Neural cell (in vitro differentiated cells): ENCODE data around the gene ARHGAP5. TPM values are rescaled to one million over a fixed set of nuclear protein-coding genes. Genes with fewer than 3 reads are reported as not detected.

ENCODE experiments used
- H2AFZ ChIP-seq: fragments of 200-600, 300-800 bp; sonication (generic), shearing (Covaris generic); 2 replicates; pipeline ENCODE4 v1.6.0; 2014; ENCODE audit warnings: low read depth, mild to moderate bottlenecking, antibody characterized with exemption, low read length, moderate library complexity
- H3F3A ChIP-seq: fragments of 200-600 bp; shearing (Covaris generic); 2 replicates; pipeline ENCODE4 v1.6.1; 2016; ENCODE audit warnings: mild to moderate bottlenecking, moderate library complexity, mixed read lengths, antibody characterized with exemption, low read length; ENCODE audit not compliant: insufficient read depth, poor library complexity, severe bottlenecking
- H3K27ac ChIP-seq: fragments of 200-600, 300-800 bp; sonication (generic), shearing (Covaris generic); 2 replicates; pipeline ENCODE4 v1.5.1; 2014; ENCODE audit warnings: mild to moderate bottlenecking, low read length, moderate library complexity
- H3K27me3 ChIP-seq: fragments of 300-800, 200-600 bp; sonication (generic), shearing (Covaris generic); 2 replicates; pipeline ENCODE4 v1.6.0; 2014; ENCODE audit warnings: mild to moderate bottlenecking, low read depth, low read length, moderate library complexity; ENCODE audit not compliant: insufficient read depth
- H3K36me3 ChIP-seq: fragments of 300-800, 200-600 bp; sonication (generic), shearing (Covaris generic); 2 replicates; pipeline ENCODE4 v1.5.1; 2014; ENCODE audit warnings: mild to moderate bottlenecking, antibody characterized with exemption, low read length, moderate library complexity; ENCODE audit not compliant: insufficient read depth
- H3K4me2 ChIP-seq: fragments of 300-800, 200-600 bp; sonication (generic), shearing (Covaris generic); 2 replicates; pipeline ENCODE4 v1.6.0; 2014; ENCODE audit warnings: mild to moderate bottlenecking, low read length
- H3K4me3 ChIP-seq: fragments of 300-800, 200-600 bp; sonication (generic), shearing (Covaris generic); 2 replicates; pipeline ENCODE4 v1.5.1; 2014; ENCODE audit warnings: mild to moderate bottlenecking, low read length, moderate library complexity
- H3K79me2 ChIP-seq: fragments of 200-600 bp; shearing (Covaris generic); replicated peaks from 2 replicates; pipeline ENCODE4 v1.6.0; 2014; ENCODE audit warnings: mild to moderate bottlenecking, low read length, moderate library complexity; ENCODE audit not compliant: insufficient read depth
- H3K9ac ChIP-seq: fragments of 300-800, 200-600 bp; sonication (generic), shearing (Covaris generic); 2 replicates; pipeline ENCODE4 v1.6.1; 2016; ENCODE audit warnings: mild to moderate bottlenecking, low read length, mixed read lengths
- H3K9me2 ChIP-seq: fragments of 200-600 bp; shearing (Covaris generic); 2 replicates; pipeline ENCODE4 v1.6.1; 2016; ENCODE audit warnings: mild to moderate bottlenecking, low read length, mixed read lengths; ENCODE audit not compliant: insufficient read depth
- H3K9me3 ChIP-seq: fragments of 200-600, 300-800 bp; sonication (generic), shearing (Covaris generic); 2 replicates; pipeline ENCODE4 v1.6.1; 2016; ENCODE audit warnings: mild to moderate bottlenecking, mixed run types, low read length, moderate library complexity, mixed read lengths
- H4K20me1 ChIP-seq: fragments of 200-600 bp; shearing (Covaris generic); 2 replicates; pipeline ENCODE4 v1.6.1; 2016; ENCODE audit warnings: mild to moderate bottlenecking, mixed run types; ENCODE audit not compliant: insufficient read depth
- CTCF ChIP-seq: fragments of 450-650 bp; IDR thresholded peaks from 2 replicates; pipeline ENCODE4 v1.5.1; 2014; ENCODE audit warnings: antibody characterized with exemption, mild to moderate bottlenecking, moderate library complexity; ENCODE audit not compliant: poor library complexity, severe bottlenecking
- EP300 ChIP-seq: fragments of 450-650 bp; conservative IDR thresholded peaks from 2 replicates; pipeline ENCODE4 v1.6.1; 2014; ENCODE audit warnings: antibody characterized with exemption, mild to moderate bottlenecking, moderate library complexity; ENCODE audit not compliant: poor library complexity, severe bottlenecking
- EZH2 ChIP-seq: fragments of 200-600, 300-800 bp; shearing (Covaris generic), sonication (generic); IDR thresholded peaks from 2 replicates; pipeline ENCODE4 v1.6.1; 2014; ENCODE audit warnings: antibody characterized with exemption, low read length, borderline replicate concordance, mild to moderate bottlenecking; ENCODE audit not compliant: insufficient read depth, poor library complexity, severe bottlenecking
- MXI1 ChIP-seq: fragments of 450-650 bp; conservative IDR thresholded peaks from 2 replicates; pipeline ENCODE4 v1.6.1; 2014; ENCODE audit warnings: antibody characterized with exemption, mild to moderate bottlenecking; ENCODE audit not compliant: poor library complexity, severe bottlenecking
- POLR2AphosphoS5 ChIP-seq: IDR thresholded peaks from 2 replicates; pipeline ENCODE4 v1.6.1; 2012
- RAD21 ChIP-seq: fragments of 450-650 bp; conservative IDR thresholded peaks from 2 replicates; pipeline ENCODE4 v1.6.1; 2014; ENCODE audit warnings: antibody characterized with exemption, mild to moderate bottlenecking, moderate library complexity
- REST ChIP-seq: IDR thresholded peaks from 2 replicates; pipeline ENCODE4 v1.6.1; 2012; ENCODE audit warnings: borderline replicate concordance
- SMC3 ChIP-seq: fragments of 450-650 bp; conservative IDR thresholded peaks from 2 replicates; pipeline ENCODE4 v1.6.1; 2014; ENCODE audit warnings: antibody characterized with exemption, mild to moderate bottlenecking, moderate library complexity; ENCODE audit not compliant: poor library complexity
- TAF1 ChIP-seq: IDR thresholded peaks from 2 replicates; pipeline ENCODE4 v1.6.1; 2012; ENCODE audit warnings: low read depth
- polyA plus RNA-seq: library from polyadenylated mRNA; depleted of rRNA; stranded (reverse); fragments of >200 nt; gene quantifications from 2 replicates; pipeline ENCODE4 v1.2.3, GENCODE V29; 2014

ARHGAP5 gene
- polyA plus RNA-seq, 1 donor from 2014 or later = 32.2 TPM

- H3K36me3 ChIP-seq = no peaks in the 10 kb centered on the region
- H3K27me3 ChIP-seq = no peaks in the 10 kb centered on the region
- no peaks in the 10 kb centered on the region for H3F3A ChIP-seq
- H4K20me1 ChIP-seq = no peaks in the 10 kb centered on the region
- no peak for TF ChIP-seq RAD21
- TF ChIP-seq SMC3 = no peak
- no peak for TF ChIP-seq CTCF
- no peak for TF ChIP-seq MXI1
- no peak for TF ChIP-seq TAF1
- no peak for TF ChIP-seq EP300
- TF ChIP-seq POLR2AphosphoS5 = no peak
- no peak for TF ChIP-seq EZH2
- no peak for TF ChIP-seq REST
- no peak overlapping the region for H3K4me3 ChIP-seq
- no peaks in the 10 kb centered on the region for H3K9me2 ChIP-seq
- no peaks in the 10 kb centered on the region for H3K79me2 ChIP-seq
- no peak overlapping the region for H2AFZ ChIP-seq
- no peak overlapping the region for H3K4me2 ChIP-seq
- H3K9ac ChIP-seq = no peak overlapping the region
- no peak overlapping the region for H3K27ac ChIP-seq
- H3K9me3 ChIP-seq = no peaks in the 10 kb centered on the region
Observed at GRCh38 chr14:32033543-32033942, 43.6 kb upstream of the ARHGAP5 start.

DNA sequence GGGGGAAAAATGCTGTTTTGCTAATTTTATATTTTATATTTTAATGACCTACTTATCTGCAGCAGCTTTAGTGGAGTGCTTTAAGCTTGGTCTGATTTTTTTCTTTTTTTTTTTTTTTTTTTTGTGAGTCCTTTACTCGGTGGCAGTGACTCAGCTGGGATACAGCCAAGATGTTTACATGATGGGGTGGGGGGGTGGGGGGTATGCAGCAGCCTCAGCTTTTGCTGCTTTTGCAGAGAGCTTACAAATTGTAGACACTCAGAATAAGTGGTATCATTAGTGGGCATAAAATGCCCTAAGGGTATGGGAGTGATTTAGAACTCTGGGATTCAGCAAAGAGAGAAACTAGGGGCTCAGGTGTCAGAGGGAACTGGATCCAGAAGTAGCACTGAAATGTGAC lies 38.2 kb upstream of the ARHGAP5 start:
- no peaks in the 10 kb centered on the region for H3F3A ChIP-seq
- H3K4me3 ChIP-seq = no peak overlapping the region
- no peaks in the 10 kb centered on the region for H3K36me3 ChIP-seq
- H3K9me2 ChIP-seq = no peaks in the 10 kb centered on the region
- H3K27ac ChIP-seq = no peak overlapping the region
- no peaks in the 10 kb centered on the region for H4K20me1 ChIP-seq
- TF ChIP-seq POLR2AphosphoS5 = no peak
- TF ChIP-seq CTCF = no peak
- TF ChIP-seq TAF1 = no peak
- TF ChIP-seq SMC3 = no peak
- TF ChIP-seq REST = no peak
- TF ChIP-seq RAD21 = no peak
- TF ChIP-seq EP300 = no peak
- no peak for TF ChIP-seq MXI1
- TF ChIP-seq EZH2 = no peak
- no peak overlapping the region for H3K9ac ChIP-seq
- no peaks in the 10 kb centered on the region for H3K27me3 ChIP-seq
- H3K9me3 ChIP-seq = no peaks in the 10 kb centered on the region
- no peak overlapping the region for H2AFZ ChIP-seq
- H3K4me2 ChIP-seq = no peak overlapping the region
- no peaks in the 10 kb centered on the region for H3K79me2 ChIP-seq
